NB4 (cell line): ENCODE data around the gene PARP2.

Experiments
- CTCF ChIP-seq: IDR thresholded peaks from one replicate; pipeline ENCODE4 v1.5.1; 2012; ENCODE audit warnings: low read depth, low read length
- POLR2A ChIP-seq: IDR thresholded peaks from 2 replicates; pipeline ENCODE4 v1.6.1; 2011; ENCODE audit warnings: mild to moderate bottlenecking; ENCODE audit not compliant: insufficient read length; ENCODE audit errors: extremely low read depth
- TF ChIP-seq, protein P1 (sequence below): IDR thresholded peaks from 2 replicates; pipeline ENCODE4 v1.6.1; 2011; ENCODE audit warnings: low read depth, low read length

DNA sequence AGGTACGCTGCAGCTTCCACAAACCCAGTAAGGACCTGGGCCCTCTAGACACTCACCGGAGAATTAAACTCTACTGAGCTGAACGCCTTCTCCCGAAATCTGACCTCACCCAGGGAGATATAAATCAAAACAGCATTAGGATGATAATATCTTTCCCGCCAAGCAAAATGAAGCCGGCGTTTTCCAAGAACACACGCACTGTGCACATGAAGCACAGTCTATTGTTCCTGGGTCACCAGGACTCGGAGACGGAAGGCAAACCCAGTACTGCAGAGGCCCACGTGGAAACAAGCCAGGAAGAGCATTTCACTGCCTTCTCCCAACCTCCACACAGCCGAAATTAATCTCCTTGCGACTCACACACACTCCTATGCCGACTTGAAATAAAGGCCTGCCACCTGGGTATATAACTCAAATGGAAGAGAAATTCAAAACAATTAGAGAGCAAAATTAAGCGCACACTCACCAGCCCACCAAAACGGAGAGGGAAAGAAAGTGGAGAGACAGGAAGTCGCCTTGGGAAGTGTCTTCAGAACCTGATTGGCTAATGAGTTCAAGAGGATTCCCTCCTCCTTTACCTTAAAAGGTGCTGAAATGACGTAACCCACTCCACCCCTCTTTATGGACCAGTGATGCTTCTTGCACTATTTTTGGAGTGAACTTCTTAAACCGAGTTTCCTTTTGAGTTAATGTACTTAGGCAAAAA lies 10.5 kb upstream of the PARP2 start, which contains the start of gene CCNB1IP1:
- TF ChIP-seq CTCF (no peak), POLR2A (peak; percentile 28)
- TF ChIP-seq, protein P1, sequence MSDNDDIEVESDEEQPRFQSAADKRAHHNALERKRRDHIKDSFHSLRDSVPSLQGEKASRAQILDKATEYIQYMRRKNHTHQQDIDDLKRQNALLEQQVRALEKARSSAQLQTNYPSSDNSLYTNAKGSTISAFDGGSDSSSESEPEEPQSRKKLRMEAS, result peak; percentile 80
